Measurements from ENCODE around the gene SPACDR. TPM values are rescaled to one million over a fixed set of nuclear protein-coding genes. Genes with fewer than 3 reads are reported as not detected.

SPACDR gene
- total and polyA plus RNA-seq, 2 experiments from 2014 or later, result 0.42 to 0.52 TPM

GRCh38 chr7:100438172-100438571, 25.9 kb downstream of the SPACDR start:
- peaks cover 9% of the 10 kb centered on the region; the same call in 1 of the 2 replicates for H3K36me3 ChIP-seq (ENCODE audit: insufficient read depth)
- Mint-ChIP-seq H3K27me3 (ENCODE audit: insufficient read depth, low read depth, poor library complexity) (peaks cover 23% of the 10 kb centered on the region), H3K4me3 (no peak overlapping the region; the same call in 2 of the 3 replicates), H3K4me1 (peaks cover 20% of the 10 kb centered on the region), H3K27ac (no peak overlapping the region), H3K36me3 (ENCODE audit: low read depth) (peaks cover 23% of the 10 kb centered on the region), H3K9me3 (no peaks in the 10 kb centered on the region; the same call in 2 of the 3 replicates)
- H3K9me2 ChIP-seq (ENCODE audit: insufficient read depth), result no peaks in the 10 kb centered on the region
- ATAC-seq (no peak), DNase-seq (ENCODE audit: low spot score) (no peak)
- H4K20me1 ChIP-seq (replicated peaks; ENCODE audit: insufficient read depth), result 0 out of 2 replicates have a peak, but pooled peaks cover 3% of the 10 kb centered on the region
- H3F3A ChIP-seq (replicated peaks; ENCODE audit: low read depth), result peaks cover 24% of the 10 kb centered on the region
- peaks cover 15% of the 10 kb centered on the region for H3K79me2 ChIP-seq (replicated peaks; ENCODE audit: insufficient read depth)
- H2AFZ ChIP-seq, result no peak overlapping the region
- no peak overlapping the region for H3K27ac ChIP-seq (ENCODE audit: low read depth)
- H3K4me2 ChIP-seq, result no peak overlapping the region
- peaks cover 8% of the 10 kb centered on the region; the same call in 1 of the 2 replicates for H3K4me1 ChIP-seq (ENCODE audit: insufficient read depth)
- no peaks in the 10 kb centered on the region for H3K27me3 ChIP-seq (ENCODE audit: insufficient read depth)
- no peak for TF ChIP-seq ZNF462 (CRISPR knock-in tag; IDR thresholded peaks at IDR 0.05)
- TF ChIP-seq REST (IDR thresholded peaks at IDR 0.05; ENCODE audit: unreplicated experiment), result no peak
- no peak for TF ChIP-seq JUNB (IDR thresholded peaks at IDR 0.05; ENCODE audit: unreplicated experiment)
- TF ChIP-seq EZH2phosphoT487 (IDR thresholded peaks at IDR 0.05; ENCODE audit: unreplicated experiment), result no peak
- H3K4me3 ChIP-seq, result no peak overlapping the region

All from GM23338 (cell line).